Epithelial cell of esophagus (primary cell): ENCODE results near the gene GPR139.

Source experiments
- DNase-seq: peaks from one replicate; pipeline ENCODE4 v3.0.0; 2010; ENCODE audit warnings: low read depth
- H3K4me3 ChIP-seq: 2 replicates; pipeline ENCODE4 v1.5.1; 2011; ENCODE audit warnings: mild to moderate bottlenecking, low read length, control low read depth
- CTCF ChIP-seq: IDR thresholded peaks from 2 replicates; pipeline ENCODE4 v1.5.1; 2011; ENCODE audit warnings: low read depth, mild to moderate bottlenecking, low read length, control low read depth, inconsistent platforms; ENCODE audit not compliant: insufficient read depth; ENCODE audit errors: missing control alignments

GPR139 gene

GRCh38 chr16:20075243-20075642 is 1.6 kb upstream of the GPR139 start:
- no peak for DNase-seq
- H3K4me3 ChIP-seq = no peak overlapping the region
- TF ChIP-seq CTCF = no peak

GRCh38 chr16:20074099-20074991 is 655 bp upstream of the GPR139 start:
- no peak overlapping the region for H3K4me3 ChIP-seq
- no peak for TF ChIP-seq CTCF
- no peak for DNase-seq

- H3K4me3 ChIP-seq = no peak overlapping the region
- TF ChIP-seq CTCF = no peak
- no peak for DNase-seq
Observed at GRCh38 chr16:20072874-20073202, 852 bp downstream of the GPR139 start.

- H3K4me3 ChIP-seq = no peak overlapping the region
- no peak for DNase-seq
- no peak for TF ChIP-seq CTCF
Observed at GRCh38 chr16:20072146-20072873, 1.4 kb downstream of the GPR139 start.

- no peak for DNase-seq
- TF ChIP-seq CTCF = no peak
- H3K4me3 ChIP-seq = no peak overlapping the region
Observed at GRCh38 chr16:20064931-20065330, 8.8 kb downstream of the GPR139 start.

GRCh38 chr16:20064520-20064919 is 9.2 kb downstream of the GPR139 start:
- no peak overlapping the region for H3K4me3 ChIP-seq
- no peak for DNase-seq
- no peak for TF ChIP-seq CTCF
